HCT116 (cell line): ENCODE results near the gene DIAPH3. TPM values are rescaled to one million over a fixed set of nuclear protein-coding genes. Genes with fewer than 3 reads are reported as not detected.
"Not testable (repeated sequence)": the region's sequence is repeated elsewhere in the genome, so short reads cannot be mapped to it uniquely, and the experiment has no call there.

ENCODE experiments used
- ATAC-seq: fragments of 200-7000 bp; cut with Tn5 transposase; 2 replicates; pipeline ENCODE4 v1.9.1; 2020; ENCODE audit warnings: mild to moderate bottlenecking, moderate library complexity
- BruUV-seq: library from RNA; stranded (reverse); fragments of 400-500 nt; replicated peaks from 2 replicates; lab custom pipeline; 2021; lab: Mats Ljungman, UMichigan
- CTCF ChIA-PET: fragments of 300-600 bp; sonication (Branson Sonifier 250); formaldehyde crosslinking; loops from one replicate; lab custom pipeline; 2021; ENCODE audit warnings: antibody characterized with exemption; lab: Charles Lee
- POLR2A ChIA-PET: fragments of 300-600, 350-600 bp; sonication (Branson Sonifier 250); formaldehyde crosslinking; loops from one replicate; lab custom pipeline; 2021; ENCODE audit warnings: antibody characterized with exemption; lab: Charles Lee
- RAD21 ChIA-PET, 2 experiments: fragments of 300-600 bp; sonication (Branson Sonifier 250); formaldehyde crosslinking; loops; one replicate each; lab custom pipeline; 2023; ENCODE audit warnings: low total read pairs in 2 of 2; ENCODE audit not compliant: uncharacterized antibody in 2 of 2, unreplicated experiment in 2 of 2, low non-redundant PET in 1 of 2; lab: Charles Lee
- DNase-seq: peaks from one replicate; pipeline ENCODE4 v3.0.0-alpha.2; 2010; ENCODE audit warnings: low read depth, low spot score
- H2AFZ ChIP-seq: fragments of 200-600 bp; shearing (Covaris generic), sonication (generic); 2 replicates; pipeline ENCODE4 v1.6.1; 2017; ENCODE audit warnings: low read depth, mixed run types, mixed read lengths, antibody characterized with exemption, low read length; ENCODE audit not compliant: poor library complexity, severe bottlenecking
- H3K27ac ChIP-seq: 2 replicates; pipeline ENCODE4 v1.5.1; 2012; ENCODE audit warnings: low read depth, low read length
- H3K27me3 ChIP-seq: fragments of 200-600 bp; sonication (generic); 2 replicates; pipeline ENCODE4 v1.6.1; 2016; ENCODE audit warnings: mixed run types, low read length, mixed read lengths; ENCODE audit not compliant: insufficient read depth
- H3K36me3 ChIP-seq, 2 experiments: fragments of 200-500 bp in 1 of 2; fragments of 200-600 bp in 1 of 2; sonication (Bioruptor generic) in 1 of 2; sonication (generic) in 1 of 2; 2 replicates each; pipeline versions ENCODE4 v1.5.1 to v1.6.1; 2014 to 2016; ENCODE audit warnings: low read length in 2 of 2, inconsistent platforms in 1 of 2, mixed read lengths in 1 of 2, mixed run types in 1 of 2; ENCODE audit not compliant: insufficient read depth in 2 of 2, control insufficient read depth in 1 of 2
- H3K4me1 ChIP-seq, 2 experiments: fragments of 200-600 bp in 1 of 2; sonication (generic) in 1 of 2; 2 replicates each; pipeline versions ENCODE4 v1.5.1 to v1.6.1; 2012 to 2017; ENCODE audit warnings: low read length in 2 of 2, inconsistent platforms in 1 of 2, mild to moderate bottlenecking in 1 of 2, mixed read lengths in 1 of 2, mixed run types in 1 of 2, moderate library complexity in 1 of 2; ENCODE audit not compliant: insufficient read depth in 2 of 2, control insufficient read depth in 1 of 2
- H3K4me2 ChIP-seq: fragments of 200-600 bp; sonication (generic); 2 replicates; pipeline ENCODE4 v1.6.1; 2017; ENCODE audit warnings: mixed run types, low read length, mixed read lengths
- H3K4me3 ChIP-seq, 2 experiments: fragments of 200-600 bp in 1 of 2; sonication (generic) in 1 of 2; replicated peaks in 1 of 2; 2 replicates each; pipeline ENCODE4 v1.5.1; 2011 to 2016; ENCODE audit warnings: low read length in 2 of 2, control low read depth in 1 of 2, low read depth in 1 of 2, mild to moderate bottlenecking in 1 of 2, mixed read lengths in 1 of 2, mixed run types in 1 of 2
- H3K79me2 ChIP-seq: fragments of 200-600 bp; sonication (generic); 2 replicates; pipeline ENCODE4 v1.6.1; 2017; ENCODE audit warnings: mild to moderate bottlenecking, mixed run types, low read length, moderate library complexity, mixed read lengths; ENCODE audit not compliant: insufficient read depth
- H3K9ac ChIP-seq: fragments of 200-600 bp; sonication (generic); 2 replicates; pipeline ENCODE4 v1.6.1; 2016; ENCODE audit warnings: low read length, mixed read lengths
- H3K9me2 ChIP-seq: fragments of 200-600 bp; sonication (generic), shearing (Covaris generic); 2 replicates; pipeline ENCODE4 v1.6.1; 2017; ENCODE audit warnings: mixed run types, mild to moderate bottlenecking, moderate library complexity; ENCODE audit not compliant: insufficient read depth
- H3K9me3 ChIP-seq, 2 experiments: fragments of 200-500 bp in 1 of 2; fragments of 200-600 bp in 1 of 2; sonication (Bioruptor generic) in 1 of 2; sonication (generic) in 1 of 2; 2 replicates each; pipeline ENCODE4 v1.6.1; 2014 to 2017; ENCODE audit warnings: low read length in 2 of 2, mixed read lengths in 2 of 2, inconsistent platforms in 1 of 2, low read depth in 1 of 2, mild to moderate bottlenecking in 1 of 2, mixed run types in 1 of 2, moderate library complexity in 1 of 2; ENCODE audit not compliant: control insufficient read depth in 1 of 2, insufficient read depth in 1 of 2
- H4K20me1 ChIP-seq: fragments of 200-600 bp; sonication (generic), shearing (Covaris generic); 2 replicates; pipeline ENCODE4 v1.6.1; 2017; ENCODE audit warnings: mixed run types, mild to moderate bottlenecking, moderate library complexity; ENCODE audit not compliant: insufficient read depth
- ATF3 ChIP-seq: IDR thresholded peaks from 2 replicates; pipeline ENCODE4 v1.6.1; 2012
- CBX3 ChIP-seq: IDR thresholded peaks from 2 replicates; pipeline ENCODE4 v1.6.1; 2012; ENCODE audit warnings: low read depth
- CEBPB ChIP-seq: IDR thresholded peaks from 2 replicates; pipeline ENCODE4 v1.6.1; 2012; ENCODE audit warnings: low read depth
- CTCF ChIP-seq, 3 experiments: fragments of 200-600 bp in 1 of 3; sonication (generic) in 1 of 3; IDR thresholded peaks in 2 of 3; conservative IDR thresholded peaks in 1 of 3; 2 replicates each; pipeline ENCODE4 v1.5.1; 2012 to 2017; ENCODE audit warnings: low read depth in 2 of 3, low read length in 2 of 3, antibody characterized with exemption in 1 of 3, borderline replicate concordance in 1 of 3, control low read depth in 1 of 3, mild to moderate bottlenecking in 1 of 3, mixed read lengths in 1 of 3, mixed run types in 1 of 3, moderate library complexity in 1 of 3; ENCODE audit not compliant: insufficient read depth in 1 of 3
- EGR1 ChIP-seq: IDR thresholded peaks from 2 replicates; pipeline ENCODE4 v1.6.1; 2012; ENCODE audit warnings: low read depth
- ELF1 ChIP-seq: IDR thresholded peaks from 2 replicates; pipeline ENCODE4 v1.6.1; 2012; ENCODE audit warnings: low read depth, borderline replicate concordance
- EZH2phosphoT487 ChIP-seq: fragments of 200-600 bp; IDR thresholded peaks from 2 replicates; pipeline ENCODE4 v1.6.1; 2018; ENCODE audit warnings: antibody characterized with exemption, borderline replicate concordance
- FOSL1 ChIP-seq: IDR thresholded peaks from 2 replicates; pipeline ENCODE4 v1.6.1; 2012; ENCODE audit warnings: low read depth
- JUND ChIP-seq: IDR thresholded peaks from 2 replicates; pipeline ENCODE4 v1.6.1; 2012
- POLR2A ChIP-seq: IDR thresholded peaks from 2 replicates; pipeline ENCODE4 v1.7.0; 2011; ENCODE audit warnings: borderline replicate concordance; ENCODE audit not compliant: insufficient read depth, insufficient read length; ENCODE audit errors: extremely low read depth
- RAD21 ChIP-seq: IDR thresholded peaks from 2 replicates; pipeline ENCODE4 v1.6.1; 2012; ENCODE audit warnings: low read depth, mild to moderate bottlenecking
- REST ChIP-seq: IDR thresholded peaks from 2 replicates; pipeline ENCODE4 v1.6.1; 2012; ENCODE audit warnings: low read depth
- TCF7L2 ChIP-seq: IDR thresholded peaks from 2 replicates; pipeline ENCODE4 v1.7.0; 2011; ENCODE audit warnings: borderline replicate concordance, inconsistent platforms; ENCODE audit not compliant: insufficient read depth, insufficient read length; ENCODE audit errors: extremely low read depth
- ZFX ChIP-seq: fragments of 450-650 bp; IDR thresholded peaks from 2 replicates; pipeline ENCODE4 v1.6.1; 2017
- intact Hi-C: fragments of 100-400 bp; cut with micrococcal nuclease; formaldehyde crosslinking; loops from 2 replicates; pipeline ENCODE4 v1.10.0; 2022
- total RNA-seq: library from RNA; stranded (reverse); gene quantifications from one replicate; pipeline ENCODE4 v1.2.1, GENCODE V29; 2021; ENCODE audit not compliant: unreplicated experiment

The DIAPH3 gene
- total RNA-seq, 1 experiment from 2014 or later, result 22.8 TPM

- H4K20me1 ChIP-seq, H2AFZ ChIP-seq, BruUV-seq, H3K79me2 ChIP-seq, H3K9ac ChIP-seq, RAD21 ChIA-PET, CTCF ChIA-PET, H3K9me3 ChIP-seq, ATAC-seq, H3K4me1 ChIP-seq, H3K9me2 ChIP-seq, POLR2A ChIA-PET, intact Hi-C loops, H3K36me3 ChIP-seq, H3K4me2 ChIP-seq, DNase-seq, H3K4me3 ChIP-seq, H3K27ac ChIP-seq, H3K27me3 ChIP-seq: not testable (repeated sequence)
These were observed 79.9 kb downstream of the DIAPH3 start for GRCh38 chr13:60083780-60084179.

GRCh38 chr13:60080850-60081249 lies 82.9 kb downstream of the DIAPH3 start:
- Histone ChIP-seq H3K9ac (no peak overlapping the region), H3K36me3 (no peaks in the 10 kb centered on the region), H3K9me2 (no peaks in the 10 kb centered on the region), H4K20me1 (no peaks in the 10 kb centered on the region), H3K9me3 (no peaks in the 10 kb centered on the region), H3K4me3 (no peak overlapping the region), H3K4me2 (no peak overlapping the region), H2AFZ (no peak overlapping the region), H3K27me3 (no peaks in the 10 kb centered on the region), H3K27ac (no peak overlapping the region), H3K79me2 (peaks cover 6% of the 10 kb centered on the region; the same call in 1 of the 2 replicates), H3K4me1 (no peaks in the 10 kb centered on the region)
- DNase-seq (no peak), ATAC-seq (no peak)
- intact Hi-C loops, result no loop called here
- RAD21 ChIA-PET, result no interaction called here
- POLR2A ChIA-PET, result no interaction called here
- BruUV-seq, result no TSS peak
- TF ChIP-seq FOSL1, result no peak
- no peak for TF ChIP-seq ELF1
- TF ChIP-seq POLR2A, result no peak
- no peak for TF ChIP-seq CEBPB
- TF ChIP-seq RAD21, result no peak
- no peak for TF ChIP-seq ATF3
- no peak for TF ChIP-seq JUND
- TF ChIP-seq REST, result no peak
- TF ChIP-seq CBX3, result no peak
- TF ChIP-seq ZFX, result no peak
- TF ChIP-seq TCF7L2, result no peak
- no peak for TF ChIP-seq EGR1
- TF ChIP-seq EZH2phosphoT487, result no peak
- no peak for TF ChIP-seq CTCF (IDR thresholded peaks at IDR 0.05 in 2 of 3, conservative IDR thresholded peaks at IDR 0.05 in 1 of 3; ENCODE audit: borderline replicate concordance in 1 of 3, insufficient read depth in 1 of 3, low read depth in 2 of 3, low read length in 2 of 3)
- CTCF ChIA-PET, result no interaction called here
